Measurements from ENCODE around the gene FXYD7. TPM values are rescaled to one million over a fixed set of nuclear protein-coding genes. Genes with fewer than 3 reads are reported as not detected.

FXYD7 gene
- polyA plus RNA-seq, 3 donors = 0.16 TPM; not detected in 2

DNA sequence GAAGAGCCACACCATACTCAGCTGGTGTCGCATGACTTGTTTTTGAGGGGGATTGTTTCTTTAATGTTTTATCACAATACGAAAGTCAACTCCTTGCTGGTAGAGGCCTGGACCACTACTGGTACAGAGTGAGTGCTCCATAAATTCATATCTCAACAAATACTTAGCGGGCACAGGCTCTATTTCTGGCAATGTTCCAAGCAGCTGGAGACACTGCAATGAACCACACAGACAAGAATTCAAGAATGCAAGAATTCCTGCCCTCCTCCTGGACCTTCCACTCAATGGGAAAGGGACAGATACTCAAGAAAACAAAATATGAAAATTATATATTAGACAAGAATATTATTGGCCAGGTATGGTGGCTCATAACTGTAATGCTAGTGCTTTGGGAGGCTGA lies 6.4 kb downstream of the FXYD7 start:
- Mint-ChIP-seq H3K27me3 (ENCODE audit: low read depth in 3 of 3) (peaks cover 12 to 14% (median 14%) of the 10 kb centered on the region in 3 donors), H3K4me1 (peaks cover 55% of the 10 kb centered on the region), H3K36me3 (peaks cover 0 to 12% of the 10 kb centered on the region in 2 donors), H3K4me3 (no peak overlapping the region), H3K27ac (no peak overlapping the region), H3K9me3 (peaks cover 0 to 3% (median 0%) of the 10 kb centered on the region in 7 donors)
- Histone ChIP-seq H3K27ac (ENCODE audit: low read depth in 1 of 2, low read length in 2 of 2) (no peak overlapping the region), H3K4me2 (replicated peaks; ENCODE audit: extremely low read depth, low read length, poor library complexity, severe bottlenecking) (no peak overlapping the region), H2AFZ (ENCODE audit: insufficient read depth, low read depth, low read length, poor library complexity, severe bottlenecking) (no peak overlapping the region), H3K27me3 (ENCODE audit: control insufficient read depth in 2 of 2, insufficient read depth in 2 of 2, low read length in 2 of 2) (peaks cover 4 to 10% of the 10 kb centered on the region in 2 donors), H3K9me3 (replicated peaks in 1 of 2; ENCODE audit: control insufficient read depth in 1 of 2, insufficient read depth in 1 of 2, low read length in 2 of 2) (no peaks in the 10 kb centered on the region), H3K9ac (ENCODE audit: insufficient read depth, low read length, poor library complexity, severe bottlenecking) (no peak overlapping the region), H4K20me1 (ENCODE audit: insufficient read depth, low read length) (no peaks in the 10 kb centered on the region), H3K79me2 (ENCODE audit: insufficient read depth, low read length) (peaks cover 11% of the 10 kb centered on the region), H3K4me3 (replicated peaks in 1 of 3; ENCODE audit: low read depth in 2 of 3, low read length in 3 of 3) (no peak overlapping the region), H3K4me1 (ENCODE audit: control insufficient read depth in 1 of 2, insufficient read depth in 2 of 2, low read length in 2 of 2) (peaks cover 40 to 55% of the 10 kb centered on the region in 2 donors), H3K36me3 (replicated peaks in 1 of 2; ENCODE audit: control insufficient read depth in 1 of 2, insufficient read depth in 2 of 2, low read length in 2 of 2) (no peaks in the 10 kb centered on the region)
- intact Hi-C loops (cut with micrococcal nuclease) = no loop called here
- 100% methylated on average over 1 of the region's 3 CpGs for WGBS (ENCODE audit: insufficient coverage)
- TF ChIP-seq, protein P1, sequence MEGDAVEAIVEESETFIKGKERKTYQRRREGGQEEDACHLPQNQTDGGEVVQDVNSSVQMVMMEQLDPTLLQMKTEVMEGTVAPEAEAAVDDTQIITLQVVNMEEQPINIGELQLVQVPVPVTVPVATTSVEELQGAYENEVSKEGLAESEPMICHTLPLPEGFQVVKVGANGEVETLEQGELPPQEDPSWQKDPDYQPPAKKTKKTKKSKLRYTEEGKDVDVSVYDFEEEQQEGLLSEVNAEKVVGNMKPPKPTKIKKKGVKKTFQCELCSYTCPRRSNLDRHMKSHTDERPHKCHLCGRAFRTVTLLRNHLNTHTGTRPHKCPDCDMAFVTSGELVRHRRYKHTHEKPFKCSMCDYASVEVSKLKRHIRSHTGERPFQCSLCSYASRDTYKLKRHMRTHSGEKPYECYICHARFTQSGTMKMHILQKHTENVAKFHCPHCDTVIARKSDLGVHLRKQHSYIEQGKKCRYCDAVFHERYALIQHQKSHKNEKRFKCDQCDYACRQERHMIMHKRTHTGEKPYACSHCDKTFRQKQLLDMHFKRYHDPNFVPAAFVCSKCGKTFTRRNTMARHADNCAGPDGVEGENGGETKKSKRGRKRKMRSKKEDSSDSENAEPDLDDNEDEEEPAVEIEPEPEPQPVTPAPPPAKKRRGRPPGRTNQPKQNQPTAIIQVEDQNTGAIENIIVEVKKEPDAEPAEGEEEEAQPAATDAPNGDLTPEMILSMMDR (IDR thresholded peaks at IDR 0.05) = no peak
- no peak for DNase-seq

DNA sequence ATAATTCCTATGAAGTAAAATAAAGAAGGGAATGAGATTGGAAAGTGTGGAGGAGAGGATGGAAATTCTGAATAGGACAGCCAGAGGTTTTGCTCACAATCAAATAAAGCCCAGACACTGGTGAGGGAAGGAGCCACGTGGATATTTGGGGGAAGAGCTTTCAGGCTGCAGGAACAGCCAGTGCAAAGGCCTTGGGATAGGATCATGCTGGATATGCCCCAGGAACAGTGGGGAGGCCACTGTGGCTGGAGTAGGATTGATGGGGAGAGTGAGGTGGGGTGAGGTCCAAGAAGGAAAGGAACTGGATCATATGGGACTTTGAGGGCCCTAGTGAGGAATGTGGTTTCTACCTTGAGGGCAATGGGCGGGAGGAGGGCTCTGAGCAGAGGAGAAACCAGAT lies 7.4 kb downstream of the FXYD7 start:
- 87% methylated on average over 2 of the region's 2 CpGs for WGBS (ENCODE audit: insufficient coverage)
- H3K36me3 ChIP-seq (replicated peaks in 1 of 2; ENCODE audit: control insufficient read depth in 1 of 2, insufficient read depth in 2 of 2, low read length in 2 of 2) = no peaks in the 10 kb centered on the region
- no peak overlapping the region for H3K27ac ChIP-seq (ENCODE audit: low read depth in 1 of 2, low read length in 2 of 2)
- peaks cover 4% of the 10 kb centered on the region for H4K20me1 ChIP-seq (ENCODE audit: insufficient read depth, low read length)
- peaks cover 52% of the 10 kb centered on the region for H3K4me1 Mint-ChIP-seq
- no peaks in the 10 kb centered on the region for H3K9me3 ChIP-seq (replicated peaks in 1 of 2; ENCODE audit: control insufficient read depth in 1 of 2, insufficient read depth in 1 of 2, low read length in 2 of 2)
- peaks cover 21% of the 10 kb centered on the region for H3K79me2 ChIP-seq (ENCODE audit: insufficient read depth, low read length)
- DNase-seq = no peak
- H2AFZ ChIP-seq (ENCODE audit: insufficient read depth, low read depth, low read length, poor library complexity, severe bottlenecking) = no peak overlapping the region
- peaks cover 0 to under 1% of the 10 kb centered on the region in 2 donors for H3K27me3 ChIP-seq (ENCODE audit: control insufficient read depth in 2 of 2, insufficient read depth in 2 of 2, low read length in 2 of 2)
- no peak overlapping the region for H3K4me3 Mint-ChIP-seq
- intact Hi-C loops (cut with micrococcal nuclease) = no loop called here
- H3K4me3 ChIP-seq (replicated peaks in 1 of 3; ENCODE audit: low read depth in 2 of 3, low read length in 3 of 3) = no peak overlapping the region
- H3K27me3 Mint-ChIP-seq (ENCODE audit: low read depth in 3 of 3) = peaks cover 5 to 15% (median 5%) of the 10 kb centered on the region in 3 donors
- H3K27ac Mint-ChIP-seq = peak overlapping the region in 1 of 7 donors; percentile 7
- peaks cover 40 to 58% of the 10 kb centered on the region in 2 donors for H3K4me1 ChIP-seq (ENCODE audit: control insufficient read depth in 1 of 2, insufficient read depth in 2 of 2, low read length in 2 of 2)
- peaks cover 0 to 12% of the 10 kb centered on the region in 2 donors for H3K36me3 Mint-ChIP-seq
- H3K9ac ChIP-seq (ENCODE audit: insufficient read depth, low read length, poor library complexity, severe bottlenecking) = no peak overlapping the region
- H3K9me3 Mint-ChIP-seq = peaks cover 0 to 2% (median 0%) of the 10 kb centered on the region in 7 donors
- H3K4me2 ChIP-seq (replicated peaks; ENCODE audit: extremely low read depth, low read length, poor library complexity, severe bottlenecking) = no peak overlapping the region
- TF ChIP-seq, protein P1 (IDR thresholded peaks at IDR 0.05) = no peak

All from CD14-positive monocyte (primary cell).